Colon (tissue), 2 donors: ENCODE measurements around the gene USP49.

ENCODE experiments used
- FAIRE-seq: peaks from 2 replicates; lab custom pipeline; 2012; peaks lifted over from hg19 to GRCh38; lab: Jason Lieb, UNC
- donor health status: control.
- donor health status: control.

The USP49 gene

GRCh38 chr6:41811095-41811494 is 84.1 kb downstream of the USP49 start:
- FAIRE-seq = no peak

- no peak for FAIRE-seq
Observed at GRCh38 chr6:41805830-41806774, 89.1 kb downstream of the USP49 start.

- FAIRE-seq = no peak
Observed at GRCh38 chr6:41801380-41801779, 93.8 kb downstream of the USP49 start.

GRCh38 chr6:41799559-41799911 is 95.6 kb downstream of the USP49 start:
- no peak for FAIRE-seq

GRCh38 chr6:41798901-41799558 is 96.1 kb downstream of the USP49 start:
- no peak for FAIRE-seq

- no peak for FAIRE-seq
Observed at GRCh38 chr6:41796474-41796873, 98.7 kb downstream of the USP49 start.

GRCh38 chr6:41791984-41792383 is 103.2 kb downstream of the USP49 start:
- FAIRE-seq = no peak

GRCh38 chr6:41791305-41791704 is 103.9 kb downstream of the USP49 start:
- FAIRE-seq = no peak

GRCh38 chr6:41790045-41790444 is 105.1 kb downstream of the USP49 start:
- no peak for FAIRE-seq

- no peak for FAIRE-seq
Observed at GRCh38 chr6:41789390-41789724, 105.8 kb downstream of the USP49 start.

- FAIRE-seq = no peak
Observed at GRCh38 chr6:41787219-41787917, 107.8 kb downstream of the USP49 start, which contains the start of gene TOMM6. Gene TOMM6 (plus strand): TSS chr6:41787694. CDS start chr6:41787698, 4 bp downstream.

GRCh38 chr6:41786451-41787218 is 108.5 kb downstream of the USP49 start:
- no peak for FAIRE-seq

- FAIRE-seq = no peak
Observed at GRCh38 chr6:41785689-41786450, 109.3 kb downstream of the USP49 start.

- no peak for FAIRE-seq
Observed at GRCh38 chr6:41785254-41785653, 109.9 kb downstream of the USP49 start.

GRCh38 chr6:41784581-41785171 is 110.5 kb downstream of the USP49 start:
- FAIRE-seq = no peak

- no peak for FAIRE-seq
Observed at GRCh38 chr6:41783106-41783780, 111.9 kb downstream of the USP49 start.

GRCh38 chr6:41781366-41781730 is 113.8 kb downstream of the USP49 start:
- FAIRE-seq = no peak

GRCh38 chr6:41780551-41781365 is 114.4 kb downstream of the USP49 start, which contains the start of gene PRICKLE4:
Gene PRICKLE4 (plus strand): TSS chr6:41780782. CDS start chr6:41783474, 2,692 bp downstream.
- FAIRE-seq = no peak

GRCh38 chr6:41779788-41780550 is 115.2 kb downstream of the USP49 start, which contains the start of gene FRS3:
Gene FRS3 (minus strand): TSS chr6:41779900. CDS start chr6:41776987, 2,913 bp downstream.
- FAIRE-seq = no peak
